A549 (cell line): Measurements from ENCODE around the gene HARBI1.

Source experiments
- CEBPB ChIP-seq, 2 experiments: fragments of >200 bp in 1 of 2; sonication (Bioruptor Twin) in 1 of 2; formaldehyde crosslinking in 1 of 2; IDR thresholded peaks; 2 replicates each; pipeline ENCODE4 v1.6.1; 2012 to 2016
- CTCF ChIP-seq: fragments of >200 bp; sonication (Bioruptor Twin); formaldehyde crosslinking; IDR thresholded peaks from 3 replicates; pipeline ENCODE4 v1.5.1; 2016
- EP300 ChIP-seq, 2 experiments: fragments of >200 bp; sonication (Bioruptor Twin); formaldehyde crosslinking; IDR thresholded peaks; 2 replicates in 1 of 2; 3 replicates in 1 of 2; pipeline ENCODE4 v1.6.1; 2016 to 2017
- GATA3 ChIP-seq: IDR thresholded peaks from 2 replicates; pipeline ENCODE4 v1.6.1; 2012; ENCODE audit warnings: borderline replicate concordance
- HDAC2 ChIP-seq: fragments of 200-600 bp; sonication (generic); IDR thresholded peaks from 2 replicates; pipeline ENCODE4 v1.6.1; 2016
- MAX ChIP-seq: IDR thresholded peaks from 2 replicates; pipeline ENCODE4 v1.6.1; 2012
- PHF8 ChIP-seq: fragments of 200-600 bp; sonication (generic); IDR thresholded peaks from 2 replicates; pipeline ENCODE4 v1.6.1; 2016; ENCODE audit warnings: low read depth, mild to moderate bottlenecking, antibody characterized with exemption, moderate library complexity, borderline replicate concordance
- POLR2A ChIP-seq: IDR thresholded peaks from 2 replicates; pipeline ENCODE4 v1.6.1; 2012; ENCODE audit warnings: mild to moderate bottlenecking, low read length
- RAD21 ChIP-seq, 2 experiments: fragments of >200 bp in 1 of 2; sonication (Bioruptor Twin) in 1 of 2; formaldehyde crosslinking in 1 of 2; IDR thresholded peaks in 1 of 2; conservative IDR thresholded peaks in 1 of 2; 2 replicates in 1 of 2; 3 replicates in 1 of 2; pipeline ENCODE4 v1.6.1; 2012 to 2018; ENCODE audit warnings: inconsistent platforms in 1 of 2
- RARB ChIP-seq: fragments of 250-450 bp; sonication (Bioruptor Pico); IDR thresholded peaks from 2 replicates; pipeline ENCODE4 v1.8.0; 2021; ENCODE audit warnings: mild to moderate bottlenecking, moderate library complexity
- SMC3 ChIP-seq: fragments of >200 bp; sonication (Bioruptor Twin); formaldehyde crosslinking; IDR thresholded peaks from 3 replicates; pipeline ENCODE4 v1.6.1; 2018; ENCODE audit warnings: inconsistent platforms
- SREBF2 ChIP-seq: fragments of 450-650 bp; IDR thresholded peaks from 2 replicates; pipeline ENCODE4 v1.6.1; 2014; ENCODE audit warnings: mild to moderate bottlenecking, moderate library complexity
- ZFP36 ChIP-seq: fragments of 450-650 bp; IDR thresholded peaks from 2 replicates; pipeline ENCODE4 v1.6.1; 2014; ENCODE audit warnings: borderline replicate concordance; ENCODE audit not compliant: partially characterized antibody
- TF ChIP-seq, protein P1 (sequence below): fragments of 450-650 bp; IDR thresholded peaks from 2 replicates; pipeline ENCODE4 v1.6.1; 2014; ENCODE audit warnings: antibody characterized with exemption

- TF ChIP-seq CEBPB (IDR thresholded peaks at IDR 0.05), result no peak
- TF ChIP-seq CTCF, result no peak
- TF ChIP-seq MAX, result no peak
- no peak for TF ChIP-seq RAD21 (conservative IDR thresholded peaks at IDR 0.05 in 1 of 2, IDR thresholded peaks at IDR 0.05 in 1 of 2)
- TF ChIP-seq SMC3, result no peak
- TF ChIP-seq SREBF2, result no peak
- no peak for TF ChIP-seq POLR2A
- TF ChIP-seq, protein P1, sequence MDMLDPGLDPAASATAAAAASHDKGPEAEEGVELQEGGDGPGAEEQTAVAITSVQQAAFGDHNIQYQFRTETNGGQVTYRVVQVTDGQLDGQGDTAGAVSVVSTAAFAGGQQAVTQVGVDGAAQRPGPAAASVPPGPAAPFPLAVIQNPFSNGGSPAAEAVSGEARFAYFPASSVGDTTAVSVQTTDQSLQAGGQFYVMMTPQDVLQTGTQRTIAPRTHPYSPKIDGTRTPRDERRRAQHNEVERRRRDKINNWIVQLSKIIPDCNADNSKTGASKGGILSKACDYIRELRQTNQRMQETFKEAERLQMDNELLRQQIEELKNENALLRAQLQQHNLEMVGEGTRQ, result no peak
- no peak for TF ChIP-seq HDAC2
- TF ChIP-seq PHF8, result no peak
- TF ChIP-seq GATA3, result no peak
- no peak for TF ChIP-seq EP300 (IDR thresholded peaks at IDR 0.05)
- TF ChIP-seq ZFP36, result no peak
- no peak for TF ChIP-seq RARB (CRISPR knock-in tag)
These were observed 27.0 kb upstream of the HARBI1 start for GRCh38 chr11:46643986-46644385.
